HCT116 (cell line): ENCODE measurements around the gene U2AF1L4. TPM values are rescaled to one million over a fixed set of nuclear protein-coding genes. Genes with fewer than 3 reads are reported as not detected.

ENCODE experiments used
- ATAC-seq: fragments of 200-7000 bp; cut with Tn5 transposase; 2 replicates; pipeline ENCODE4 v1.9.1; 2020; ENCODE audit warnings: mild to moderate bottlenecking, moderate library complexity
- BruUV-seq: library from RNA; stranded (reverse); fragments of 400-500 nt; replicated peaks from 2 replicates; lab custom pipeline; 2021; lab: Mats Ljungman, UMichigan
- CTCF ChIA-PET: fragments of 300-600 bp; sonication (Branson Sonifier 250); formaldehyde crosslinking; loops from one replicate; lab custom pipeline; 2021; ENCODE audit warnings: antibody characterized with exemption; lab: Charles Lee
- POLR2A ChIA-PET: fragments of 300-600, 350-600 bp; sonication (Branson Sonifier 250); formaldehyde crosslinking; loops from one replicate; lab custom pipeline; 2021; ENCODE audit warnings: antibody characterized with exemption; lab: Charles Lee
- RAD21 ChIA-PET, 2 experiments: fragments of 300-600 bp; sonication (Branson Sonifier 250); formaldehyde crosslinking; loops; one replicate each; lab custom pipeline; 2023; ENCODE audit warnings: low total read pairs in 2 of 2; ENCODE audit not compliant: uncharacterized antibody in 2 of 2, unreplicated experiment in 2 of 2, low non-redundant PET in 1 of 2; lab: Charles Lee
- DNase-seq: peaks from one replicate; pipeline ENCODE4 v3.0.0-alpha.2; 2010; ENCODE audit warnings: low read depth, low spot score
- H2AFZ ChIP-seq: fragments of 200-600 bp; shearing (Covaris generic), sonication (generic); 2 replicates; pipeline ENCODE4 v1.6.1; 2017; ENCODE audit warnings: low read depth, mixed run types, mixed read lengths, antibody characterized with exemption, low read length; ENCODE audit not compliant: poor library complexity, severe bottlenecking
- H3K27ac ChIP-seq: 2 replicates; pipeline ENCODE4 v1.5.1; 2012; ENCODE audit warnings: low read depth, low read length
- H3K27me3 ChIP-seq: fragments of 200-600 bp; sonication (generic); 2 replicates; pipeline ENCODE4 v1.6.1; 2016; ENCODE audit warnings: mixed run types, low read length, mixed read lengths; ENCODE audit not compliant: insufficient read depth
- H3K36me3 ChIP-seq, 2 experiments: fragments of 200-500 bp in 1 of 2; fragments of 200-600 bp in 1 of 2; sonication (Bioruptor generic) in 1 of 2; sonication (generic) in 1 of 2; 2 replicates each; pipeline versions ENCODE4 v1.5.1 to v1.6.1; 2014 to 2016; ENCODE audit warnings: low read length in 2 of 2, inconsistent platforms in 1 of 2, mixed read lengths in 1 of 2, mixed run types in 1 of 2; ENCODE audit not compliant: insufficient read depth in 2 of 2, control insufficient read depth in 1 of 2
- H3K4me1 ChIP-seq, 2 experiments: fragments of 200-600 bp in 1 of 2; sonication (generic) in 1 of 2; 2 replicates each; pipeline versions ENCODE4 v1.5.1 to v1.6.1; 2012 to 2017; ENCODE audit warnings: low read length in 2 of 2, inconsistent platforms in 1 of 2, mild to moderate bottlenecking in 1 of 2, mixed read lengths in 1 of 2, mixed run types in 1 of 2, moderate library complexity in 1 of 2; ENCODE audit not compliant: insufficient read depth in 2 of 2, control insufficient read depth in 1 of 2
- H3K4me2 ChIP-seq: fragments of 200-600 bp; sonication (generic); 2 replicates; pipeline ENCODE4 v1.6.1; 2017; ENCODE audit warnings: mixed run types, low read length, mixed read lengths
- H3K4me3 ChIP-seq, 2 experiments: fragments of 200-600 bp in 1 of 2; sonication (generic) in 1 of 2; replicated peaks in 1 of 2; 2 replicates each; pipeline ENCODE4 v1.5.1; 2011 to 2016; ENCODE audit warnings: low read length in 2 of 2, control low read depth in 1 of 2, low read depth in 1 of 2, mild to moderate bottlenecking in 1 of 2, mixed read lengths in 1 of 2, mixed run types in 1 of 2
- H3K79me2 ChIP-seq: fragments of 200-600 bp; sonication (generic); 2 replicates; pipeline ENCODE4 v1.6.1; 2017; ENCODE audit warnings: mild to moderate bottlenecking, mixed run types, low read length, moderate library complexity, mixed read lengths; ENCODE audit not compliant: insufficient read depth
- H3K9ac ChIP-seq: fragments of 200-600 bp; sonication (generic); 2 replicates; pipeline ENCODE4 v1.6.1; 2016; ENCODE audit warnings: low read length, mixed read lengths
- H3K9me2 ChIP-seq: fragments of 200-600 bp; sonication (generic), shearing (Covaris generic); 2 replicates; pipeline ENCODE4 v1.6.1; 2017; ENCODE audit warnings: mixed run types, mild to moderate bottlenecking, moderate library complexity; ENCODE audit not compliant: insufficient read depth
- H3K9me3 ChIP-seq, 2 experiments: fragments of 200-500 bp in 1 of 2; fragments of 200-600 bp in 1 of 2; sonication (Bioruptor generic) in 1 of 2; sonication (generic) in 1 of 2; 2 replicates each; pipeline ENCODE4 v1.6.1; 2014 to 2017; ENCODE audit warnings: low read length in 2 of 2, mixed read lengths in 2 of 2, inconsistent platforms in 1 of 2, low read depth in 1 of 2, mild to moderate bottlenecking in 1 of 2, mixed run types in 1 of 2, moderate library complexity in 1 of 2; ENCODE audit not compliant: control insufficient read depth in 1 of 2, insufficient read depth in 1 of 2
- H4K20me1 ChIP-seq: fragments of 200-600 bp; sonication (generic), shearing (Covaris generic); 2 replicates; pipeline ENCODE4 v1.6.1; 2017; ENCODE audit warnings: mixed run types, mild to moderate bottlenecking, moderate library complexity; ENCODE audit not compliant: insufficient read depth
- ATF3 ChIP-seq: IDR thresholded peaks from 2 replicates; pipeline ENCODE4 v1.6.1; 2012
- CBX3 ChIP-seq: IDR thresholded peaks from 2 replicates; pipeline ENCODE4 v1.6.1; 2012; ENCODE audit warnings: low read depth
- CTCF ChIP-seq, 3 experiments: fragments of 200-600 bp in 1 of 3; sonication (generic) in 1 of 3; IDR thresholded peaks in 2 of 3; conservative IDR thresholded peaks in 1 of 3; 2 replicates each; pipeline ENCODE4 v1.5.1; 2012 to 2017; ENCODE audit warnings: low read depth in 2 of 3, low read length in 2 of 3, antibody characterized with exemption in 1 of 3, borderline replicate concordance in 1 of 3, control low read depth in 1 of 3, mild to moderate bottlenecking in 1 of 3, mixed read lengths in 1 of 3, mixed run types in 1 of 3, moderate library complexity in 1 of 3; ENCODE audit not compliant: insufficient read depth in 1 of 3
- ELF1 ChIP-seq: IDR thresholded peaks from 2 replicates; pipeline ENCODE4 v1.6.1; 2012; ENCODE audit warnings: low read depth, borderline replicate concordance
- EZH2 ChIP-seq: fragments of 200-600 bp; sonication (generic); IDR thresholded peaks from 2 replicates; pipeline ENCODE4 v1.6.1; 2017; ENCODE audit warnings: antibody characterized with exemption, mixed run types
- FOSL1 ChIP-seq: IDR thresholded peaks from 2 replicates; pipeline ENCODE4 v1.6.1; 2012; ENCODE audit warnings: low read depth
- JUND ChIP-seq: IDR thresholded peaks from 2 replicates; pipeline ENCODE4 v1.6.1; 2012
- POLR2AphosphoS5 ChIP-seq: IDR thresholded peaks from 2 replicates; pipeline ENCODE4 v1.6.1; 2011; ENCODE audit warnings: mild to moderate bottlenecking, low read depth, low read length, moderate library complexity
- SP1 ChIP-seq: IDR thresholded peaks from 2 replicates; pipeline ENCODE4 v1.6.1; 2012; ENCODE audit warnings: low read depth
- SRF ChIP-seq: IDR thresholded peaks from 2 replicates; pipeline ENCODE4 v1.6.1; 2012; ENCODE audit warnings: low read depth
- TCF7L2 ChIP-seq: IDR thresholded peaks from 2 replicates; pipeline ENCODE4 v1.7.0; 2011; ENCODE audit warnings: borderline replicate concordance, inconsistent platforms; ENCODE audit not compliant: insufficient read depth, insufficient read length; ENCODE audit errors: extremely low read depth
- ZBTB33 ChIP-seq: IDR thresholded peaks from 2 replicates; pipeline ENCODE4 v1.6.1; 2011; ENCODE audit warnings: mild to moderate bottlenecking, low read length, moderate library complexity; ENCODE audit not compliant: insufficient replicate concordance; ENCODE audit errors: extremely low read depth
- ZFX ChIP-seq: fragments of 450-650 bp; IDR thresholded peaks from 2 replicates; pipeline ENCODE4 v1.6.1; 2017
- intact Hi-C: fragments of 100-400 bp; cut with micrococcal nuclease; formaldehyde crosslinking; loops from 2 replicates; pipeline ENCODE4 v1.10.0; 2022
- total RNA-seq: library from RNA; stranded (reverse); gene quantifications from one replicate; pipeline ENCODE4 v1.2.1, GENCODE V29; 2021; ENCODE audit not compliant: unreplicated experiment

U2AF1L4 gene
- total RNA-seq, 1 experiment from 2014 or later: 15.6 TPM

GRCh38 chr19:35777961-35778360 is 32.7 kb upstream of the U2AF1L4 start:
- intact Hi-C loops: no loop called here
- Histone ChIP-seq H3K27ac (no peak overlapping the region), H2AFZ (no peak overlapping the region), H3K9me3 (no peaks in the 10 kb centered on the region), H3K4me3 (no peak overlapping the region), H3K79me2 (0 out of 2 replicates have a peak, but pooled peaks cover 3% of the 10 kb centered on the region), H3K4me2 (no peak overlapping the region), H3K27me3 (no peaks in the 10 kb centered on the region), H3K9ac (no peak overlapping the region), H4K20me1 (no peaks in the 10 kb centered on the region), H3K36me3 (peaks cover 0 to 4% of the 10 kb centered on the region in 2 experiments; a peak in 2 of 4 replicates), H3K9me2 (no peaks in the 10 kb centered on the region), H3K4me1 (peaks cover 9 to 16% of the 10 kb centered on the region in 2 experiments; a peak in 3 of 4 replicates)
- ChIA-PET CTCF (no interaction called here), POLR2A (no interaction called here), RAD21 (no interaction called here)
- no TSS peak for BruUV-seq
- TF ChIP-seq ELF1: no peak
- no peak for TF ChIP-seq TCF7L2
- no peak for TF ChIP-seq JUND
- TF ChIP-seq FOSL1: no peak
- no peak for TF ChIP-seq ZFX
- no peak for TF ChIP-seq SP1
- DNase-seq (no peak), ATAC-seq (no peak)

GRCh38 chr19:35777086-35777841 is 32.0 kb upstream of the U2AF1L4 start:
- no TSS peak for BruUV-seq
- TF ChIP-seq ELF1 (no peak), TCF7L2 (no peak), EZH2 (no peak), SRF (no peak), CBX3 (no peak), SP1 (no peak), POLR2AphosphoS5 (no peak), CTCF (IDR thresholded peaks at IDR 0.05 in 2 of 3, conservative IDR thresholded peaks at IDR 0.05 in 1 of 3; ENCODE audit: borderline replicate concordance in 1 of 3, insufficient read depth in 1 of 3, low read depth in 2 of 3, low read length in 2 of 3) (no peak), ZBTB33 (no peak), ZFX (no peak), ATF3 (no peak), FOSL1 (no peak)
- ATAC-seq: no peak
- Histone ChIP-seq H3K36me3 (peaks cover 0 to 4% of the 10 kb centered on the region in 2 experiments; a peak in 2 of 4 replicates), H2AFZ (no peak overlapping the region), H3K27ac (no peak overlapping the region), H3K4me1 (peaks cover 9 to 16% of the 10 kb centered on the region in 2 experiments; a peak in 3 of 4 replicates), H3K27me3 (no peaks in the 10 kb centered on the region), H4K20me1 (no peaks in the 10 kb centered on the region), H3K9ac (no peak overlapping the region), H3K4me2 (no peak overlapping the region), H3K79me2 (0 out of 2 replicates have a peak, but pooled peaks cover 3% of the 10 kb centered on the region), H3K9me2 (no peaks in the 10 kb centered on the region), H3K4me3 (no peak overlapping the region), H3K9me3 (no peaks in the 10 kb centered on the region)
- ChIA-PET RAD21 (no interaction called here), CTCF (no interaction called here), POLR2A (no interaction called here)
- intact Hi-C loops: no loop called here
- no peak for DNase-seq
